ENCODE measurements around the gene NTNG2.

Gene NTNG2

GRCh38 chr9:132154863-132155567 is 6.8 kb upstream of the NTNG2 start:
- no peak for DNase-seq (ENCODE audit: extremely low read depth, insufficient read length)
- Histone ChIP-seq H3K27me3 (replicated peaks; ENCODE audit: control insufficient read depth, insufficient read depth, low read length) (peaks cover 2% of the 10 kb centered on the region), H3K36me3 (ENCODE audit: control insufficient read depth, insufficient read depth, low read length) (no peaks in the 10 kb centered on the region), H3K4me3 (replicated peaks; ENCODE audit: low read depth, low read length) (no peak overlapping the region)
- no peak for TF ChIP-seq CTCF (IDR thresholded peaks at IDR 0.05; ENCODE audit: insufficient read depth, low read length, poor library complexity, severe bottlenecking)

GRCh38 chr9:132155568-132155895 is 6.3 kb upstream of the NTNG2 start:
- no peak overlapping the region for H3K4me3 ChIP-seq (replicated peaks; ENCODE audit: low read depth, low read length)
- DNase-seq (ENCODE audit: extremely low read depth, insufficient read length): no peak
- peaks cover 3% of the 10 kb centered on the region for H3K27me3 ChIP-seq (replicated peaks; ENCODE audit: control insufficient read depth, insufficient read depth, low read length)
- TF ChIP-seq CTCF (IDR thresholded peaks at IDR 0.05; ENCODE audit: insufficient read depth, low read length, poor library complexity, severe bottlenecking): no peak
- H3K36me3 ChIP-seq (ENCODE audit: control insufficient read depth, insufficient read depth, low read length): no peaks in the 10 kb centered on the region

GRCh38 chr9:132156262-132156661 is 5.6 kb upstream of the NTNG2 start:
- Histone ChIP-seq H3K36me3 (ENCODE audit: control insufficient read depth, insufficient read depth, low read length) (no peaks in the 10 kb centered on the region), H3K27me3 (replicated peaks; ENCODE audit: control insufficient read depth, insufficient read depth, low read length) (peaks cover 3% of the 10 kb centered on the region), H3K4me3 (replicated peaks; ENCODE audit: low read depth, low read length) (no peak overlapping the region)
- no peak for DNase-seq (ENCODE audit: extremely low read depth, insufficient read length)
- TF ChIP-seq CTCF (IDR thresholded peaks at IDR 0.05; ENCODE audit: insufficient read depth, low read length, poor library complexity, severe bottlenecking): no peak

- DNase-seq (ENCODE audit: extremely low read depth, insufficient read length): no peak
- no peak for TF ChIP-seq CTCF (IDR thresholded peaks at IDR 0.05; ENCODE audit: insufficient read depth, low read length, poor library complexity, severe bottlenecking)
- Histone ChIP-seq H3K36me3 (ENCODE audit: control insufficient read depth, insufficient read depth, low read length) (no peaks in the 10 kb centered on the region), H3K4me3 (replicated peaks; ENCODE audit: low read depth, low read length) (no peak overlapping the region), H3K27me3 (replicated peaks; ENCODE audit: control insufficient read depth, insufficient read depth, low read length) (peaks cover 3% of the 10 kb centered on the region)
Measured at GRCh38 chr9:132157347-132158116, 4.3 kb upstream of the NTNG2 start.

- Histone ChIP-seq H3K36me3 (ENCODE audit: control insufficient read depth, insufficient read depth, low read length) (no peaks in the 10 kb centered on the region), H3K27me3 (replicated peaks; ENCODE audit: control insufficient read depth, insufficient read depth, low read length) (peaks cover 5% of the 10 kb centered on the region), H3K4me3 (replicated peaks; ENCODE audit: low read depth, low read length) (peak overlapping the region; percentile 50)
- DNase-seq (ENCODE audit: extremely low read depth, insufficient read length): no peak
- TF ChIP-seq CTCF (IDR thresholded peaks at IDR 0.05; ENCODE audit: insufficient read depth, low read length, poor library complexity, severe bottlenecking): no peak
Measured at GRCh38 chr9:132160802-132161742, 786 bp upstream of the NTNG2 start.

Measured in GM06990 (cell line).